COR-L47 (cell line): ENCODE measurements around the gene CCR1.
"Not testable (repeated sequence)": the region's sequence is repeated elsewhere in the genome, so short reads cannot be mapped to it uniquely, and the experiment has no call there.

Source experiments
- DNase-seq: peaks from one replicate; lab custom pipeline; 2025; lab: John Stamatoyannopoulos, UW

Gene CCR1

GRCh38 chr3:46168583-46169345, 39.3 kb downstream of the CCR1 start:
- no peak for DNase-seq

- no peak for DNase-seq
Observed at GRCh38 chr3:46163556-46164041, 44.5 kb downstream of the CCR1 start.

- DNase-seq: no peak
Observed at GRCh38 chr3:46162975-46163555, 45.0 kb downstream of the CCR1 start.

GRCh38 chr3:46157685-46158084, 50.4 kb downstream of the CCR1 start:
- not testable (repeated sequence) for DNase-seq

- no peak for DNase-seq
Observed at GRCh38 chr3:46154311-46154710, 53.8 kb downstream of the CCR1 start.
